GM12878 (cell line): Measurements from ENCODE around the gene CCBE1.

Experiments
- ATF7 ChIP-seq: fragments of 450-650 bp; IDR thresholded peaks from 2 replicates; pipeline ENCODE4 v1.6.1; 2016; ENCODE audit warnings: low read depth, mild to moderate bottlenecking
- CBX3 ChIP-seq: fragments of 200-600 bp; sonication (generic); IDR thresholded peaks from 2 replicates; pipeline ENCODE4 v1.6.1; 2016; ENCODE audit warnings: low read depth, borderline replicate concordance
- CHD4 ChIP-seq: fragments of 200-600 bp; sonication (generic); IDR thresholded peaks from 2 replicates; pipeline ENCODE4 v1.6.1; 2016; ENCODE audit warnings: mild to moderate bottlenecking
- EZH2 ChIP-seq: IDR thresholded peaks from 2 replicates; pipeline ENCODE4 v1.6.1; 2012; ENCODE audit warnings: low read depth, mild to moderate bottlenecking, control low read depth, inconsistent platforms, low read length, borderline replicate concordance; ENCODE audit not compliant: control insufficient read depth
- MXI1 ChIP-seq: fragments of 150-350 bp; IDR thresholded peaks from 2 replicates; pipeline ENCODE4 v1.6.1; 2011; ENCODE audit warnings: low read depth, mild to moderate bottlenecking, inconsistent platforms, low read length, improper control_type of control experiment
- POLR2AphosphoS5 ChIP-seq: IDR thresholded peaks from 2 replicates; pipeline ENCODE4 v1.6.1; 2011; ENCODE audit warnings: mild to moderate bottlenecking, low read length, inconsistent platforms
- SPI1 ChIP-seq: IDR thresholded peaks from 2 replicates; pipeline ENCODE4 v1.6.1; 2011; ENCODE audit warnings: low read depth, mild to moderate bottlenecking, low read length, moderate library complexity, borderline replicate concordance; ENCODE audit not compliant: insufficient read depth
- YY1 ChIP-seq: IDR thresholded peaks from 2 replicates; pipeline ENCODE4 v1.6.1; 2011; ENCODE audit warnings: low read depth, mild to moderate bottlenecking, low read length
- ZBED1 ChIP-seq: IDR thresholded peaks from 2 replicates; pipeline ENCODE4 v1.6.1; 2016; ENCODE audit warnings: borderline replicate concordance
- ZNF274 ChIP-seq: IDR thresholded peaks from one replicate; pipeline ENCODE4 v1.8.0; 2011; ENCODE audit not compliant: insufficient read length, insufficient read depth
- TF ChIP-seq, protein P1 (sequence below), 3 experiments: IDR thresholded peaks in 2 of 3; conservative IDR thresholded peaks in 1 of 3; 2 replicates each; pipeline ENCODE4 v1.5.1; 2011; ENCODE audit warnings: low read depth in 3 of 3, low read length in 3 of 3, mild to moderate bottlenecking in 3 of 3, control low read depth in 2 of 3, moderate library complexity in 2 of 3, inconsistent platforms in 1 of 3, mixed read lengths in 1 of 3; ENCODE audit not compliant: control insufficient read depth in 2 of 3, insufficient read depth in 1 of 3; ENCODE audit errors: extremely low read depth in 1 of 3

DNA sequence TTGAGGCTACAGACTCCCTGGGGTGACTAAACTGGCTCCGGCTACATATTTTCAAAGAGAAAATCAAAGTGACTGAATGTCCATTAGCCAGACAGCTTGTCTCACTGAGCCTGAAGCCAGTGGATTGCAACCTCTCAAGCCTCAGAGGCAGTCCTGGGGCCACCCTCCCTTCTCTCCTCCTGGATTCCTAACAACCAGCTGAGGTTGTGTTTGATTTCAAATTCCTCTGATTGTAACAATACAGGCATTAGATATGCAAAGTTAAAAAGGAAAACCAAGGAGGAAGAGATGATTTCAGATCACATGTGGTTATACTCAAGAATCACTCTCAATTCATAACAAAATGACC lies 237.2 kb downstream of the CCBE1 start:
- TF ChIP-seq, protein P1, sequence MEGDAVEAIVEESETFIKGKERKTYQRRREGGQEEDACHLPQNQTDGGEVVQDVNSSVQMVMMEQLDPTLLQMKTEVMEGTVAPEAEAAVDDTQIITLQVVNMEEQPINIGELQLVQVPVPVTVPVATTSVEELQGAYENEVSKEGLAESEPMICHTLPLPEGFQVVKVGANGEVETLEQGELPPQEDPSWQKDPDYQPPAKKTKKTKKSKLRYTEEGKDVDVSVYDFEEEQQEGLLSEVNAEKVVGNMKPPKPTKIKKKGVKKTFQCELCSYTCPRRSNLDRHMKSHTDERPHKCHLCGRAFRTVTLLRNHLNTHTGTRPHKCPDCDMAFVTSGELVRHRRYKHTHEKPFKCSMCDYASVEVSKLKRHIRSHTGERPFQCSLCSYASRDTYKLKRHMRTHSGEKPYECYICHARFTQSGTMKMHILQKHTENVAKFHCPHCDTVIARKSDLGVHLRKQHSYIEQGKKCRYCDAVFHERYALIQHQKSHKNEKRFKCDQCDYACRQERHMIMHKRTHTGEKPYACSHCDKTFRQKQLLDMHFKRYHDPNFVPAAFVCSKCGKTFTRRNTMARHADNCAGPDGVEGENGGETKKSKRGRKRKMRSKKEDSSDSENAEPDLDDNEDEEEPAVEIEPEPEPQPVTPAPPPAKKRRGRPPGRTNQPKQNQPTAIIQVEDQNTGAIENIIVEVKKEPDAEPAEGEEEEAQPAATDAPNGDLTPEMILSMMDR (IDR thresholded peaks at IDR 0.05 in 2 of 3, conservative IDR thresholded peaks at IDR 0.05 in 1 of 3; ENCODE audit: control insufficient read depth in 2 of 3, extremely low read depth in 1 of 3, insufficient read depth in 1 of 3, low read depth in 3 of 3, low read length in 3 of 3), result no peak
- TF ChIP-seq ZBED1, result no peak
- no peak for TF ChIP-seq POLR2AphosphoS5
- no peak for TF ChIP-seq SPI1
- TF ChIP-seq EZH2, result no peak
- TF ChIP-seq CBX3, result no peak
- TF ChIP-seq CHD4, result no peak
- TF ChIP-seq ATF7, result no peak
- no peak for TF ChIP-seq MXI1
- no peak for TF ChIP-seq YY1
- no peak for TF ChIP-seq ZNF274
